Pons (tissue), 1 donor: ENCODE data around the gene RGS6.
"Not testable (repeated sequence)": the region's sequence is repeated elsewhere in the genome, so short reads cannot be mapped to it uniquely, and the experiment has no call there.

ENCODE experiments used
- DNase-seq: peaks from one replicate; pipeline ENCODE4 v3.0.0-alpha.2; 2016; ENCODE audit warnings: low spot score

RGS6 gene

DNA sequence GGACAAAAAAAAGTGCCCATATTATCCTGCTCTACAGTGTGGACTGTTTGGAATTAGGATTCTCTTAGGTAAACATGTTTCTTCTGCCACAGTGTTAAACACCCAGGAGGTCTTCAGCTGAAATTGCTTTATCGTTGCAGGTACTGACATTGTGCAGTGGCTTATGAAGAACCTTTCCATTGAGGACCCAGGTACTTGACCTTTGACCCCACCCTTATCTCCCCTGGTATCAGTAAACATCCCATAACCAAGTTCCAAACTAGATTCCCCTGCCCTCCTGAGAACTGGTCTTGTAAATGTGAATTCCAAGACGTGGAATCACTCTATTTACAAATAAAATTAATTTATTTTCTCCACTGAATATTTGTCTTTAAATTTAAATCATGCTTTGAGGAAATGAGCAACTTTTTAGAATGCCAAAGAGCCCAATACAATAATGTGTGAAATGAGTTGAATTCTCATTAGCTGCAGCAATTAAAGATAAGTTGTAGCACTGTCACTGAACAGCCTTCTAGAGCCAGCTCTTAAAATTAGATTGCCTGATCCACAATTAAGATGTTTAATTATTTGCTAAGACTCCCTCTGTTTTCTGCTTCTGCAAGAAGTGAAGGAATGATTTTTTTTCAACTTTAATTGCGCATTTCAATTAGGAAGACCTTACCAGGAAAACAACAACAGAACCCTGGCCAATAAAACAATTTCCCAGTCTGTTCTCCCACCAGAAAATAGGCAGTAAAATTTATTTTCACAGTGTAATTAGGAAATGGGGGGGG is 522.3 kb downstream of the RGS6 start:
- no peak for DNase-seq

DNA sequence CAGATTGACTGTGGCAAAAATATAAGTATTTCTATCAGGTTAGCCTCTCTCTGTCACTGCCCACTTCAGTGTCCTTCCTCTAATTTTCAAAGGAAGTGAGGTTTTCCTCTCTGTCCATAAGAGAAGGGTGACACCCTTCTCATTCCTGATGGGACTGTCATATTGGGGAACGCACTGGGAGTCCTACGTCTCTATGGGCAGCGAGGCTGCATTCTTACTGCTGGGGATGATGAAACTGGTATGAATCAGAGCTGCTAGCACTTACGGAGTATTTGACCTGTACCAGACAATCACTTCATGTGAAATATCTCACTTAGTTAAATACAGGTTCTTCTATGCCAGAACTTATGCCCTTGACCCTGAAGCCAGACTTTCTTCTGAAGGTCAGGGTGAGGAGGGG is 525.4 kb downstream of the RGS6 start:
- no peak for DNase-seq

DNA sequence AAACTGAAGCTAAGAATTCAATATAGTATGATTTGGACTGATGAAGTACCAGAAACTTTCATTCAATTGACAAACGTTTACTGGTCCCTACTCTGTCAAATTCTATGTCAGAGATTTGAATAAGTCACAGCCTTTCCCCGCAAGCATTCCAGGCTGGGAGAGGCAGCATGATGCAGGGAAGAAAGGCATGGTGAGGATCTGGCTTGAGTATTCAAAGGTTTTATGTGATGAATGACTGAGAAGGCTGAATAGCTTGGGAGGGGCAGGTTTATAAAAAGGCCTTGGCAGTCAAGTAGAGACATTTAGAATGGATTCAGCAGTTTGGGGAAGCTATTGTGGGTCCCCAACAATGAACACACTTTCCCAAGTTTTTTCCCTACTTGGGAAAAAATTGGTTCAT is 529.8 kb downstream of the RGS6 start:
- no peak for DNase-seq

DNA sequence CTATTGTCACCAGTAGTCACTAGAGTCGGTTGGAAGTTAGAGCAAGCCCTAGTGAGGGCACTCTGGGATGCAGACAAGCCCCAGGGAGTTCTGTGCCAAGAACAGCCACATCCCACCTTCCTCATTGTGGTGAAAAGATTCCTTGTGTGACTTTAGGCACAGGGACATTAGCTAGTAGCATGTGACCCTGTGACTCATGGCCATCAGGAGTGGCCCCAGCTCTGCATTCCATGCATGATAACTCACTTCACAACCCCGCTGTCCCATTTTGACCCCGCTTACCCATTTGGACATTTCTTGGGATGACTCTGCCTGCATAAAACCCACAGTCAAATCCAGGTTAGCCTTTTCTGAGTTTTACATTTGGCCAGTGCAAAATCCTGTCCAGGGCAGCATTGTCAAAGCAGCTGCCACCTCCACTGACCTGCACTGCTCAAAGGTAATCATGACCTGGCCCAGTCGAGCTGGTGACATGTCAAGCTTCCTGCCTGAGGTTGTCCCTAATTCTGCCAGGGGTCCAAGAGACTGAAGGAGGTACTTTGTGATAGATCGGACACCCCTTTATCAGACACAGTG is 531.1 kb downstream of the RGS6 start:
- DNase-seq = no peak

DNA sequence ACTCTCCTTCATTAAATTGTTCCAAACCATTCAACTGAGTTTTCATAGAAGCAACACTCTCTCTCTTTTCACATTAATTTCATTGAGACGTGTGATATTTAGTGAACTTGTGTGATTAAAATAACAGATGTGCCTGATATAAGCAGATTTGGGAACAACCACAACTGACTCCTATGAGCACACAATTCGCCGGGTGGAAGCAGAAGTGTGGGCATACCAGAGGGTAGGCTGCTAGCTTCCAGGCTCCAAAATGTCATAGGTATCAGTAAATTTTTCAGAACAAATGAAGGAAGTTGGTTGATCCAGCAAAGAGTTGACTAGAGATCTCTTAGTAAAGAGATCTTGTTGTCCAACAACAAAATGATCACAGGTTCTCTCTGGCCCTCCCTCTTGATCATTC is 532.0 kb downstream of the RGS6 start:
- no peak for DNase-seq

DNA sequence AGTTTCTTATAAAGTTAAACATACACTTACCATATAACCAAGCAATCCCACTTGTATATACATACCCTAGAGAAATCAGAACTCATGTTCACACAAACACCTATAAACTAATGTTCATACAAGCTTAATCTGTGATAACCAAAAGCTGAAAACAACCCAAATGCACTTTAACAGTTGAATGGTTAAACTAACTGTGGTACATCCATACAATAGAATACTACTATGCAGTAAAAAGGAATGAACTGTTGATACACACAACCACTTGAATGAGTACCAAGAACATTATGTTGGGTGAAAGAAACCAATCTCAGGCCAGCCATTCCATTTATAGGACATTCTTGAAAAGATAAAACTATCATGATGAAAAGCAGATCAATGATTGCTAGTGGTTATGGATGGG is 534.1 kb downstream of the RGS6 start:
- DNase-seq = no peak

DNA sequence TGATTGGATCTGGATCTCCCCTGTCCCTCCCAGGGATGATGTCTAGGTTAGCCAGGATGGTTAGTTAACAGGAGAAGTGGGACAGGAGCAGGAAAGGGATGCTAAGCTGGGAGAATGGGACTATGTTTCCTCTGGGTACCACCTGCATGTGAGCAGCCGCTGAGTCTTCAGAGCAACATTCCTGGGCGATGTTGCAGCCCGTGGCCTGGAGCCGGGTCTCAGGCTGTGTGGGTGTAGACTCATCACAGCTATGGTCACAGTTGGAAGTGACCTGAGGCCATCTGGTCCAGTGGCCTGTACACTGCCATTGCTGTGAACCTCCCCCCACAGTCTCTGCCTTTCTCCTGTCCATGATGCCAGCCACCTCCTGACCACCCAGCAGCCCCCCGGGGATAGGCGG is 539.1 kb downstream of the RGS6 start:
- DNase-seq = no peak

DNA sequence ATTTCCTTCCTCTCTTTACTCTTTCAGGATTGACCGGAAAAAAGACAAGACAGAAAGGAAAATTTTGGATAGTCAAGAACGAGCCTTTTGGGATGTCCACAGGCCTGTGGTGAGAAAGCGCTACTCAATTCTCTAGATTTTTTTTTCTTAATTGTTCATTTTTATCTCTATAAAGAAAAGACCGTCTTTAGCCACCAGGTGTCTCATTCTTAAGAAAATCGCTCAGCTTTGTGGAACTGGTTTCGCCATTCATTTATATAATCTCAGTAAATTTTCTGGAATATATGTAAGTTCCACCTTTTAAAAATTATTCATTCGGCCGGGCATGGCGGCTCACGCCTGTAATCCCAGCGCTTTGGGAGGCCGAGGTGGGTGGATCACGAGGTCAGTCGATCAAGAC is 540.6 kb downstream of the RGS6 start:
- DNase-seq = no peak

DNA sequence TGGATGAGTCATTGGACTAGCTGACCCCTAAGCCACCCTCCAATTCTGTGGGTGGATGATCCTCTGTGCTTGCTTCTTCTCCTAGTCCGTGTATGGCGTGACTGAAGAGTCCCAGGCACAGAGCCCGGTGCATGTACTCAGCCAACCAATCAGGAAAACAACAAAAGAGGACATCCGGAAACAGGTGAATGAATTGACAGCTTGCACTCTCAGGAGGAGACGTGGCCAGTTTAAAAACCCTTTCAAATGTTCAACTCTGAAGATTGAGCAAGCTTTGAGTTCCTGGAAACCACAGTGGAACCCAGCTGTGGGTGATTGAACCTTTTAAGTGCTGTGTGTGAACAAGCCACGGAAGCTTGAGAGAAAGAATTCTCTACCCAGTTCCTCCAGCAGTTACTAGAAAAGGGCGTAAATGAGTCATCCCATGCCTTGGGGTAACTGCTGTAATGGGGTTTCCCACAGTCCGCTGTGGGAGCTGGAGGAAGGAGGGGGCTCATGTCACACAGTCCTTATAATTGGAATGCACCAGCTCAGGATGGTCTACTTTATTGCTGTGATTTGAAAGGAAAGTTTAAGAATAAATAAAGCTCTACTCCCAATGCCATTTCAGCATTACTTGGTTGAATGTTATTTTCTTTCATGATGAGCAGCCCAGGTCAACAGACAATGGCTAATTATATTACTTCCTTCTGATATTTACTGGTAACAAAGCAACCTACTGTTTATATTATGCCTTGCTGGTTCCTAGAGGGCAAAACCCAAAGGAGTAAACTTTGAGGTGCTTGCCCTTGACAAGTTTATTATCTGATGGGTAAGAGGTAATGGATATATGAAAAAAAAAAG is 544.6 kb downstream of the RGS6 start:
- DNase-seq = peak; percentile 21

DNA sequence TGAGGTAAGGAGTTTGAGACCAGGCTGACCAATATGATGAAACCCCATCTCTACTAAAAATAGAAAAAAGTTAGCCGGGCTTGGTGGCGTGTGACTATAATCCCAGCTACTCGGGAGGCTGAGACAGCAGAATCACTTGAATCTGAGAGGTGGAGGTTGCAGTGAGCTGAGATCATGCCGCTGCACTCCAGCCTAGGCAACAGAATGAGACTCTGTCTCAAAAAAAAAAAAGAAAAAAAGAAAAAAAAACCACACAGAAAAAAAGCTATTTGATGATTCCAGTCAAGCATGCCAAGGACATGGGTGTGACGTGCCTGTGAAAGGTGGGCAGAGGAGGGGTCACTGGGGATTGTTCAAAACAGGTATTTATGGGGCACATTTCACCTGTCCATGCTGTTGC is 545.3 kb downstream of the RGS6 start:
- not testable (repeated sequence) for DNase-seq

DNA sequence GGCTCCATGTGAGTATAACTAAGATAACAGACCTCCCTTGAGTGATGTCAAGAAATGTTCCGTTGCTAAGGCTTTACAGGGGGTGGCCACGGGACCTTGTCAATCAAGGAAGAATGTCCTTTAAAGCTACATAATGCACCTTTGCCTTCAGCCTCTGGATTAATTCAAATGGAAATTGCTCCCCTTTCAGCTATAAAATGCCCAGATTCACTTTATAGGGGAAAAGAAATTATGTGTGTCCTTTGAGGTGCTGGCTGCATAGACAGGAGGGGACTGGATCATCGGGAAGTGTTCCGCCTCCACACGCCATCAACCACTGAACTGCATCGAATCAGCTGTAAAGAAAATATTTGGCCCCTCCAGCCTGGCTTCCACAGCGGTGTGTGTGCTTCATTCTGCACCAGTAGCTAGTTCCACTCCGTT is 546.3 kb downstream of the RGS6 start:
- DNase-seq = no peak

DNA sequence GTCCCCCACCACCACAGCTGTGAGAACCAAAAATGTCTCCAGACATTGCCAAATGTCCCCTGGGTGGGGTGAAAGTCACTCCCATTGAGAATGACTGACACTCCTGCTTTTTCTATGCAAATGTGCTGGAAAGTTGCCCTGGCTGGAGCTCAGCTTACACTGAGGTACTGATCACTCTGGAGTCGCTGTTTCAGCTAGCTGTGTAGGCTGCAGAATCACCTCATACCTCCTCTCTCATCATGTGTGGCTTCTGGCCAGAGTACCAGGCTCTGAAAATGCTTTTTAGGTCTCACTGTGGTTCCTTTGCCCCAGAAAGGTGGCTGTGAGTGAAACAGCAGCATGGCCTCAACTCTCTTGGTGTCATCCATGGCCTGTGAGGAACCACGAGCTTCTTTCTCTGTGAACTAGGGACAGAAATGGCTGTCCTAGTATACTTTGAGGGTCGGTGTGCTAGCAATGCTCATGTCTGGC is 547.3 kb downstream of the RGS6 start:
- peak; percentile 11 for DNase-seq

DNA sequence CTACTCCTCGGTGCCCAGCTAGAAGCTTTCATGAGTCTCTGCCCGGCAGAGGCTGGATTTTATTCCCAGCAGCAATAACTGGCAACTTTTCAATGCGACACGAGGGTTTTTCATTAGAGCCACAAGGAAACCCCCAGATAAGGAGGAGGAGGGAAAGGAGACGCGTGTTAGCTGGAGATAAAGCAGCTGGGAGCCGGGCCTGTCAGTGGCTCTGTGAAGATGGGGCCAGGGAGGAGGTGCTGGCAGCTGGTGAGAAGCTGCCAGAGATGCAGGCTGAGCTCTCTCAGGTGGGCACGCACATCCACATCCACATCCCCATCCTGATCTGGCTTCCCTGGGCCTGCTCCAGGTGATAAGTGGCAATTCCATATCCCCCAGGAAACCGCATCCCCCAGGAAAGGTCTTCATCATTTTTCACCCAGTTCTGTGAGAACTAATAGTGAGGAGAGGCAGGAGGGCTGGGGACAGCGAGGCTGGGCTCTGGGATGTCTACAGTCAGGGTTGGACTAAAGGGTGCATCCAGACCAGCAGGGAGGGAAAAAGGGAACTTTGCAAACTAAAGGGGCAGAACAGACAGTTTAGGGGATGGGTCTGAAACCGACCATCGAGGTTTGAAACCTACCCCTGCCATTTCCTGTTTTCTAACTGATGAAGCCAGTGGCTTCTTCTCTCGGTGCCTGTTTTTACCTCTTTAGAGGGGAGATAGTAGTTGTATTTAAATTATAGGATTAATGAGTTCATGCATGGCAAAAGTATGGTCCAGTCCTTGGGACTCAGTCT is 548.4 kb downstream of the RGS6 start:
- no peak for DNase-seq

DNA sequence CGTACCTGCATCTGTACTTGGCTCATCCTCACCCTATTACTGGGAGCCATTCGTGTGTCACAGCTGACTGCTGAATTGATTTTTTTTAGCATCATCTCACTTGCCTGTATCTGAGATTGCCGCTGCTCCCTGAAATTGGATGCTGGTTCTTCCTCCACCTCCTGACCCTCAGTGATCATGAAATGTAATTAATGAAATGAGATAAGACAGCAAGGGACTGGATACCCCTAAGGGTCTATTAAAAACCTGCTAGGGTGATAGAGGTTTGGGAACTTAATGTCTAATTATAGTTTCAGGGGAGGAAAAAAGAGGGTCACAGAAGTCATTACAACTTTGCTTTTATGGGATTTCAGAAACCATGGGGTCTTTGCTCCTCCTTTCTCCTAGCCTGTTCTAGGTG is 551.1 kb downstream of the RGS6 start:
- DNase-seq = no peak

DNA sequence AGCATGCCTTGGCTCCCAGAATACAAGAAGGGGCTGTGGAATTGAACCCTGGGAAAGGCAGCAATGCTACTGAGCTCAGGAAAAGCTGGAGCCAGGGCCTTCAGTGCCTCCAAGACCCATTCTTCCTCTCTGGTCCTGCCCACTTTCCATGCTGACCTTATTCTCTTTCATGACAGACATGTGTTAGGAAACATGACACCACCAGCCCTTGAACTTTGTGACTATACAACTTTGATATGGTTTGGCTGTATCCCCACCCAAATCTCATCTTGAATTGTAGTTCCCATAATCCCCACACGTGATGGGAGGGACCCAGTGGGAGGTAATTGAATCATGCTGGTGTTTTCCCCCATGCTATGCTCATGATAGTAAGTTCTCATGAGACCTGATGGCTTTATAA is 553.5 kb downstream of the RGS6 start:
- DNase-seq = no peak

DNA sequence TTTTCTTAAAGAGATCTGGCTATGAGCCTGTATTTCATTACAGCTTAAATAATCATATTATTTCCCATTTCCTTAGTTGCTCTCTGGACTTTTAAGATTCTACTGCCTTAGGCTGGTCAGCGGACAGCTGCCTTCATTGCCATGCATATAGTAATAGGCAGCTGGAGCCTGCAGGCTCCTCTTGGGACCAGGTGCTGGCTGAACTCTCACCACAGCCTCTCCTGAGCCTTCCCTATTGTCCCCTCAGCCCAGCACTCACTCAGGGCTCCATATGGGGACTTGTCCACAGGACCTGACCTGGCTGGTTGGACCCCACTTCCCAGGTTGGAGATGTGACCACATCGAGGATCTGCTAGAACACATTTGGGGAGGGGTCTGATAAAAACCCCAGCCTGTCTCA is 556.3 kb downstream of the RGS6 start:
- no peak for DNase-seq

DNA sequence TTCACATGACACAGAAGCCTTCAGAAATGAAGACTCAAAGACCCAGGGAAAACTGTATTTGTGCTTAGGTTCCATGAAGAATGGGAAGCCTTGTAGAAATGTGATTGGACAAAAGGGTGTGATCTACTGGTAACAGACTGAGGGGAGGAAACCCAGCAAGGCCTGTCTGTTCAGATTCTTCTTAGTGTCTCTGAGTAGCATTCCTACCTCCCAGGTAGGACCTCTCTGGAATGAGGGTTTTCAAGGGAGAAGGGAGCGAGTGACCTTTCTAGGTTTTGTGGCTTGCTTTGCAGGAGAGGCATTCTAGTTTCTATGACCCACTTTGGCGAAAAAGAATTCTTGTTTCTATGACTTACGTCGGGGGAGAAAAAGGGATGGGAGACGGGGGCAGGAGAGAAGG is 560.0 kb downstream of the RGS6 start:
- no peak for DNase-seq

DNA sequence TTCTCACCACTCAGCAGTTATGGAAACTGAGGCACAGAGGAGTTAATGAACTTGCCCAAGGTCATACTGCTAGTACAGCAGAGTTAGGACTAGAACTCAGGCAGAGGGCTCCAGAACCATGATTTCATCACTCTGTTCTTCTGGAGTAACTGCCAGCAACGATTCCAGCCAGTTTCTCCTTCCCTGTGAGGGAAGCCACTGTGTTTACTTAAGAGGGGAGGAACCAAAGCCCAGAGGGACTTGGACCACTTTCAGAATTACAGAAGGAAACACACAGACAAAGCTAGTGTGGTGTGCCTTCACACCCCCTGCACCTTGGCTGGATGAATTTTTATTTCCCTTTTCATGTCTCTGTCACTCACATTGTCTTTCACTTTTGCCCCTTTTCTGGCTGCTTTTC is 563.4 kb downstream of the RGS6 start:
- no peak for DNase-seq

DNA sequence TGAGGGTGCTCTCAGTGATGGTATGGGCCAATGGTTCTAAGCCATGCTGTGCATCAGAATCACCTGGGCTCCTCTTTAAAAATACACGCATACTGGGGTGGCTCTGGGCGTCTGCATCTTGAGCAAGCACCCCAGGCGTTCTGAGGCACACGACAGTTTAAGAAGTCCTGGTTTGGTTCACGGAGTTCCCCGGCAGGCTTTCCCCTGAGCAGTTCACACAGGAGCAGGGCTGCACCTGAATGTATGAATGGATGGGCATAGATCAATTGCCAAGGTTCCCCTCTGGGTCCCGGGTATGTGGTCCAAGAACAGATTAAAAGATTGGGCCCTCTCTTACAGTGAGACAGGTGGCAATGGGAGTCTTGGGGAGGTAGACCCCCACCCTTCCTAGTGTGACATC is 566.4 kb downstream of the RGS6 start:
- DNase-seq = no peak

DNA sequence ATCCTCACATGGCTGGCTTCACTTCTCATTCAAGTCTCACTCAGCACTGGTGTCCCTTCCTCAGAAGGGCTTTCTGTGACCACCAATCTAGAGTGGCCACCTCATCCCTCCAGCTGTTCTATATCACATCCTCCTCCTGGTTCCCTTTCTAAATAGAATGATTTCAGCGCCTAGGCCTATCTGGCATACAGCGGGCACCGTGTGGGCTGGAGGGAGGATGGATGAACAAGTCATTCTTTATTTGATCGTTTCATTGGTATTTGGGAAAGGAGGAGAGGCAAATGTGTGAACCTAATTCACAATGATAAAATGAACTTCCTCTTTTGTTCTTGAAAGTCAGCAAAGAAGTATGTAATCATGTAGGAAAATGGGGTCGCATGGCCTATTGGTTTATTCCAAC is 567.5 kb downstream of the RGS6 start:
- DNase-seq = no peak

DNA sequence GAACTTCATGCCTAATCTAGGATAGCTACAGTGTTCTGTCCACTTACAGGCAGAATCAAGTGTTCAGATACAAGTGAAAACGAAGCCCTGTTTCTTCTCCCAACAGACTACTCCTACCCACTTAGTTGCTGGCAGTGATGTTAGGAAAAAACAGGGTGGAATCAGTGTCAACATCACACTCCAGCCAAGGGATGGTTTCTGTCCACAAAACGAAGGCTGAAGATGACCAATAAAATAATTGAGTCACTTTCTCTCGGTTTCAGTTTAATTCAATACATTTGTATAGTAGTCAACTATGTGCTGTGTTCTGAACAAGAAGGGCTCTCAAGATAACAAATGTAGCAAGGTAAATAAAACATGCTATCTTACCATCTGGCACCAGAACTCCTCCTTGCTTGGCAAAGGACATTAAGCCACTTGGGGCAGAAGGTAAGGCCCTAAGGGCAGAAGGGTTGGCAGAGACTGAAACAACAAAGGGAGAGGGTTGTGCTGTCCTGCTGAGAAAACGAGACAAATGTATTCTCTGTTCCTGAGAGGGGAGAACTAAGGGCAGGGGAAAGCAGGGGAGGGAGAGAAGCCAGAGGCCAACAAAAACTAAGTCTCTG is 568.1 kb downstream of the RGS6 start:
- DNase-seq = no peak

DNA sequence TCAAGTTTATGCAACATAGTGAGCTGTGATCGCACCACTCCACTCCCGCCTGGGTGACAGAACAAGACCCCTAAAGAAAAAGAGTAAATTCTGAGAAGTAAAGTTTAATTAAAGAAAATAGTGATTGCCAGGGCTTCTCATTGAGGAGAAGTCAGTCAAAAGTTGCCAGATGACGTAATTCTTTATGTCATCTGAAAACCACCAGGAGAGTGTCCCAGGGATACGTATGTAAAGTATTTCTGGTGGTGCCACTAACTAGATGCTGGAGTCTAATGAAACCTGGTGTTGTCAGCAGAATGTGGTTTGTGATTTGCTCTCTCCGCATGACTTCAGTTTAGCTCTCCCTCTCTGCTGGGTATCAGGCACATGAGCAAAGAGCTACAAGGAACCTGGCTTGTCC is 569.2 kb downstream of the RGS6 start:
- DNase-seq = no peak
